ENCODE measurements around the gene PLA2G5.

- TF ChIP-seq CTCF (IDR thresholded peaks at IDR 0.05) (no peak), POLR2A (IDR thresholded peaks at IDR 0.05) (no peak)
Observed at GRCh38 chr1:20105856-20106255, 35.9 kb downstream of the PLA2G5 start.
